BJ (cell line): ENCODE data around the gene BRD7. TPM values are rescaled to one million over a fixed set of nuclear protein-coding genes. Genes with fewer than 3 reads are reported as not detected.

Source experiments
- CTCF ChIA-PET: fragments of 350-600 bp; formaldehyde crosslinking; extraction: SDS; loops from one replicate; lab custom pipeline; 2021; ENCODE audit warnings: antibody characterized with exemption, inconsistent platforms; lab: Yijun Ruan, JAX
- POLR2A ChIA-PET: fragments of 300-600 bp; sonication (Branson Sonifier 250); formaldehyde crosslinking; extraction: SDS; loops from one replicate; lab custom pipeline; 2021; ENCODE audit warnings: antibody characterized with exemption; lab: Charles Lee
- DNase-seq: peaks from one replicate; pipeline ENCODE4 v3.0.0-alpha.2; 2011; ENCODE audit warnings: low read depth
- H3K27me3 ChIP-seq: 2 replicates; pipeline ENCODE4 v1.6.0; 2011; ENCODE audit warnings: low read length; ENCODE audit not compliant: control insufficient read depth, insufficient read depth
- H3K36me3 ChIP-seq: 2 replicates; pipeline ENCODE4 v1.5.1; 2011; ENCODE audit warnings: low read length; ENCODE audit not compliant: control insufficient read depth, insufficient read depth
- H3K4me3 ChIP-seq: 2 replicates; pipeline ENCODE4 v1.5.1; 2011; ENCODE audit warnings: low read depth, mild to moderate bottlenecking, control low read depth, low read length
- CTCF ChIP-seq: IDR thresholded peaks from 2 replicates; pipeline ENCODE4 v1.5.1; 2011; ENCODE audit warnings: low read depth, mild to moderate bottlenecking, control low read depth, inconsistent platforms, low read length, moderate library complexity; ENCODE audit not compliant: insufficient read depth
- polyA plus RNA-seq: library from polyadenylated mRNA; depleted of rRNA; stranded (reverse); fragments of >200 nt; gene quantifications from 2 replicates; pipeline ENCODE4 v1.2.3, GENCODE V29; 2011

BRD7 gene
- polyA plus RNA-seq, 1 experiment: 30.3 TPM

- no peak overlapping the region for H3K4me3 ChIP-seq
- peak; percentile 35 for DNase-seq
- POLR2A ChIA-PET: no interaction called here
- CTCF ChIA-PET: interaction anchor here (1.0 to 3.7 kb wide), 6 partner anchors 8 to 335 kb away, joined by 3 to 24 read pairs (median 6); partner anchors contain the start of gene CNEP1R1
- H3K36me3 ChIP-seq: peaks cover 8% of the 10 kb centered on the region
- no peak for TF ChIP-seq CTCF
- no peaks in the 10 kb centered on the region for H3K27me3 ChIP-seq
These were observed 8.6 kb downstream of the BRD7 start for GRCh38 chr16:50360033-50360778.

- no peak for DNase-seq
- Histone ChIP-seq H3K36me3 (peaks cover 8% of the 10 kb centered on the region), H3K4me3 (no peak overlapping the region), H3K27me3 (no peaks in the 10 kb centered on the region)
- CTCF ChIA-PET: interaction anchor here (1.7 to 3.7 kb wide), 3 partner anchors 7 to 335 kb away, joined by 6 to 24 read pairs (median 7); partner anchors contain the start of gene CNEP1R1
- POLR2A ChIA-PET: no interaction called here
- no peak for TF ChIP-seq CTCF
These were observed 9.2 kb downstream of the BRD7 start for GRCh38 chr16:50359626-50360025.

GRCh38 chr16:50354629-50355456 lies 13.9 kb downstream of the BRD7 start:
- no peaks in the 10 kb centered on the region for H3K27me3 ChIP-seq
- no peak overlapping the region for H3K4me3 ChIP-seq
- DNase-seq: no peak
- peak; percentile 54 for TF ChIP-seq CTCF
- peaks cover 3% of the 10 kb centered on the region; the same call in 1 of the 2 replicates for H3K36me3 ChIP-seq
- ChIA-PET CTCF (interaction anchor here (0.6 to 5.4 kb wide), 20 partner anchors 10 to 451 kb away, joined by 3 to 63 read pairs (median 6); partner anchors contain the start of gene CNEP1R1), POLR2A (interaction anchor here (0.6 kb wide), 1 partner anchor 1528 kb away, joined by 11 read pairs; no protein-coding TSS in a partner anchor)

- ChIA-PET POLR2A (no interaction called here), CTCF (interaction anchor here (0.7 to 5.4 kb wide), 13 partner anchors 10 to 452 kb away, joined by 4 to 63 read pairs (median 6); no protein-coding TSS in a partner anchor)
- DNase-seq: no peak
- Histone ChIP-seq H3K27me3 (no peaks in the 10 kb centered on the region), H3K36me3 (peaks cover 3% of the 10 kb centered on the region; the same call in 1 of the 2 replicates), H3K4me3 (no peak overlapping the region)
- no peak for TF ChIP-seq CTCF
These were observed 14.7 kb downstream of the BRD7 start for GRCh38 chr16:50354082-50354481.
